Panc1 (cell line): ENCODE data around the gene COL26A1. TPM values are rescaled to one million over a fixed set of nuclear protein-coding genes. Genes with fewer than 3 reads are reported as not detected.

Experiments used
- ATAC-seq: fragments of 200-7000 bp; cut with Tn5 transposase; 2 replicates; pipeline ENCODE4 v1.9.1; 2020; ENCODE audit warnings: mild to moderate bottlenecking, moderate library complexity
- BruUV-seq: library from RNA; stranded (reverse); fragments of 400-500 nt; replicated peaks from 2 replicates; lab custom pipeline; 2021; lab: Mats Ljungman, UMichigan
- CTCF ChIA-PET: fragments of 300-600 bp; sonication (Branson Sonifier 250); formaldehyde crosslinking; loops from one replicate; lab custom pipeline; 2022; ENCODE audit warnings: antibody characterized with exemption; lab: Charles Lee
- POLR2A ChIA-PET: fragments of 300-600 bp; sonication (Branson Sonifier 250); formaldehyde crosslinking; loops from one replicate; lab custom pipeline; 2022; ENCODE audit warnings: antibody characterized with exemption; lab: Charles Lee
- DNase-seq: peaks from one replicate; pipeline ENCODE4 v3.0.0-alpha.2; 2010; ENCODE audit warnings: low read depth, low spot score
- H3K27ac ChIP-seq: 2 replicates; pipeline ENCODE4 v1.5.1; 2011; ENCODE audit warnings: mild to moderate bottlenecking, low read length, inconsistent platforms
- H3K27me3 ChIP-seq: fragments of 200-500 bp; sonication (Bioruptor generic); 2 replicates; pipeline ENCODE4 v1.6.0; 2014; ENCODE audit warnings: low read length, inconsistent platforms; ENCODE audit not compliant: control insufficient read depth, insufficient read depth
- H3K36me3 ChIP-seq: fragments of 200-500 bp; sonication (Bioruptor generic); 2 replicates; pipeline ENCODE4 v1.5.1; 2014; ENCODE audit warnings: inconsistent platforms, mild to moderate bottlenecking, low read length, moderate library complexity; ENCODE audit not compliant: control insufficient read depth, insufficient read depth
- H3K4me1 ChIP-seq: 2 replicates; pipeline ENCODE4 v1.5.1; 2011; ENCODE audit warnings: inconsistent platforms, mild to moderate bottlenecking, low read length, moderate library complexity; ENCODE audit not compliant: control insufficient read depth, insufficient read depth
- H3K4me3 ChIP-seq, 2 experiments: 2 replicates each; pipeline ENCODE4 v1.5.1; 2011 to 2012; ENCODE audit warnings: low read depth in 2 of 2, low read length in 2 of 2, mild to moderate bottlenecking in 2 of 2, inconsistent platforms in 1 of 2, moderate library complexity in 1 of 2
- H3K9me3 ChIP-seq: fragments of 200-500 bp; sonication (Bioruptor generic); 2 replicates; pipeline ENCODE4 v1.5.1; 2014; ENCODE audit warnings: low read depth, mild to moderate bottlenecking, inconsistent platforms, low read length, moderate library complexity; ENCODE audit not compliant: control insufficient read depth, insufficient read depth
- CTCF ChIP-seq: fragments of 450-650 bp; IDR thresholded peaks from 2 replicates; pipeline ENCODE4 v1.5.1; 2017; ENCODE audit warnings: mild to moderate bottlenecking
- POLR2AphosphoS5 ChIP-seq: IDR thresholded peaks from 2 replicates; pipeline ENCODE4 v1.6.1; 2012; ENCODE audit warnings: mild to moderate bottlenecking, low read depth, low read length, moderate library complexity
- REST ChIP-seq, 2 experiments: IDR thresholded peaks; 2 replicates each; pipeline ENCODE4 v1.6.1; 2011 to 2012; ENCODE audit warnings: low read depth in 2 of 2, control low read depth in 1 of 2, low read length in 1 of 2, mild to moderate bottlenecking in 1 of 2, moderate library complexity in 1 of 2; ENCODE audit not compliant: insufficient read depth in 1 of 2
- SIN3A ChIP-seq: IDR thresholded peaks from 2 replicates; pipeline ENCODE4 v1.6.1; 2012; ENCODE audit warnings: low read depth, mild to moderate bottlenecking, low read length, moderate library complexity, borderline replicate concordance; ENCODE audit not compliant: insufficient read depth
- TCF7L2 ChIP-seq: IDR thresholded peaks from 2 replicates; pipeline ENCODE4 v1.6.1; 2011; ENCODE audit warnings: mild to moderate bottlenecking, low read depth, low read length, inconsistent platforms
- in situ Hi-C: cut with HindIII; loops from 2 replicates; pipeline ENCODE4 v1.10.0; 2016; ENCODE audit warnings: low sequenced_read_pairs, low pct_unique_long_range_greater_than_20kb
- intact Hi-C: fragments of 100-400 bp; cut with micrococcal nuclease; formaldehyde crosslinking; loops from one replicate; pipeline ENCODE4 v1.10.0; 2022; ENCODE audit not compliant: unreplicated experiment
- total RNA-seq: library from RNA; stranded (reverse); gene quantifications from one replicate; pipeline ENCODE4 v1.2.1, GENCODE V29; 2021; ENCODE audit not compliant: unreplicated experiment

Gene COL26A1
- total RNA-seq, 1 experiment from 2014 or later, result 25.8 TPM

GRCh38 chr7:101553771-101554445 lies 191.2 kb downstream of the COL26A1 start:
- ChIA-PET CTCF (no interaction called here), POLR2A (no interaction called here)
- Histone ChIP-seq H3K4me1 (0 out of 2 replicates have a peak, but pooled peaks cover 2% of the 10 kb centered on the region), H3K27me3 (no peaks in the 10 kb centered on the region), H3K4me3 (no peak overlapping the region), H3K36me3 (no peaks in the 10 kb centered on the region), H3K27ac (no peak overlapping the region), H3K9me3 (no peaks in the 10 kb centered on the region)
- in situ Hi-C loops, result no loop called here
- DNase-seq (no peak), ATAC-seq (no peak)
- intact Hi-C loops, result no loop called here
- no TSS peak for BruUV-seq
- no peak for TF ChIP-seq CTCF
- no peak for TF ChIP-seq TCF7L2
- no peak for TF ChIP-seq SIN3A
- no peak for TF ChIP-seq POLR2AphosphoS5
- TF ChIP-seq REST (IDR thresholded peaks at IDR 0.05; ENCODE audit: insufficient read depth in 1 of 2, low read depth in 2 of 2, low read length in 1 of 2), result no peak

GRCh38 chr7:101554584-101555268 lies 192.1 kb downstream of the COL26A1 start:
- POLR2A ChIA-PET, result no interaction called here
- in situ Hi-C loops (no loop called here), intact Hi-C loops (no loop called here)
- H3K9me3 ChIP-seq, result no peaks in the 10 kb centered on the region
- CTCF ChIA-PET, result interaction anchor here (0.6 kb wide), 2 partner anchors 21 to 40 kb away, joined by 7 to 8 read pairs; no protein-coding TSS in a partner anchor
- 0 out of 2 replicates have a peak, but pooled peaks cover 2% of the 10 kb centered on the region for H3K4me1 ChIP-seq
- H3K27me3 ChIP-seq, result no peaks in the 10 kb centered on the region
- no peak overlapping the region for H3K4me3 ChIP-seq
- H3K27ac ChIP-seq, result no peak overlapping the region
- no peaks in the 10 kb centered on the region for H3K36me3 ChIP-seq
- DNase-seq (no peak), ATAC-seq (no peak)
- TF ChIP-seq POLR2AphosphoS5, result no peak
- no TSS peak for BruUV-seq
